COLO829 (cell line): ENCODE data around the gene PCOLCE2.

Experiments used
- DNase-seq: peaks from one replicate; pipeline ENCODE4 v3.0.0; 2012; ENCODE audit warnings: low spot score

Gene PCOLCE2

GRCh38 chr3:142888481-142889211, at the start of gene PCOLCE2:
Gene PCOLCE2 (minus strand): TSS chr3:142889083. CDS start chr3:142888896, 187 bp downstream.
- peak; percentile 51 for DNase-seq

DNA sequence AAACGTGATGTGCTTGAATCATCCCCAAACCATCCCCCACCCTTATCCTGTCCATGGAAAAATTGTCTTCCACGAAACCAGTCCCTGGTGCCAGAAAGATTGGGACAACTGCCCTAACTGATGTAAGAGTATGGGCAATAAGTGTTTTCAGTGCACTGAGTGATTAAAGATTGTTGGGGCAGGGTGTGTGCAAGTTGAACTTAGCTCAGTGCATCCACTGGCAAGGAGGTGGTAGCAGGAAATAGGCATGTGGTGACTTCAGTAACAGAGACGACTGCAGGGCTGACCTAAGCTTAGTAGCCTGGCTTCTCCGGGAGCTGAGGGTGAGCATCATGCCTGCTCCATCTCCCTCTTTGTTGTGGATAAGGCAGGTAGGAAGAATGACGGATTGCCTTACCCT, 47.1 kb upstream of the PCOLCE2 start:
- no peak for DNase-seq

- DNase-seq, result no peak
Observed at GRCh38 chr3:142934887-142935269, 46.0 kb upstream of the PCOLCE2 start.

DNA sequence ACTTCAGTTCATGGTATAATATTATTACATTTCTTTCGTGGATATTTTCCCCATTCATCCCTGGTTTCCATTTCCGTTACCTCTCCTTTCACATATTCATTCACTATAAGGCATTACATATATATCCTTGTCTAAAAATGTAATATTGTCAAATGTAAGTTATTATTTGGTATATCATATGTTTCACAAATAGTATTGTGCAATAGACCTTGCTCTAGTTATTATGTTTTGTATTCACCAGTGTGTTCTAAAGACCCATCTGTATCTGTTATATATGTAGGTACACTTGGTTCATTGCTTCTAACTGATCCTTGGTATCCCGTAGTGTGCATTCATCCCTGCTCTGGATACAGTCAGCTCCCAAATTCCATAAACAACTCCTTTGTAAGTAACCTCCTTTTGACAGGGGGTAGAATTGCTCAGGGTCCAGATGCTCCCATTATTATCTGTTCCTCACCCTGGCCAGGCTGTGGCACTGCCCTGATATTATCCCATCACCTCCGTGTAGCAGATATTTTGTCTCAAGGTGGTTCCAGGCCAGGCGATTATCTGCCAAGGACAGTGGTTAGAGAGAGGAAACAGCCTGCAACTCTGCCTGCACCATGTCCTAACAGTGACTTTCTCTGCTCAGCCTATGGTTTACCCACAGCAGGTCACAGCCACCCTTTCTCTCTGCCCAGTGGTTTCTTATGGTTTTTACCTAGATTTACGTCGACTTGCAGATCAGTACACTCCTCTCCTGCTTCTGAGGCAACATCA, 45.4 kb upstream of the PCOLCE2 start:
- no peak for DNase-seq

GRCh38 chr3:142931222-142931621, 42.3 kb upstream of the PCOLCE2 start:
- DNase-seq, result no peak

GRCh38 chr3:142930463-142930862, 41.6 kb upstream of the PCOLCE2 start:
- no peak for DNase-seq

DNA sequence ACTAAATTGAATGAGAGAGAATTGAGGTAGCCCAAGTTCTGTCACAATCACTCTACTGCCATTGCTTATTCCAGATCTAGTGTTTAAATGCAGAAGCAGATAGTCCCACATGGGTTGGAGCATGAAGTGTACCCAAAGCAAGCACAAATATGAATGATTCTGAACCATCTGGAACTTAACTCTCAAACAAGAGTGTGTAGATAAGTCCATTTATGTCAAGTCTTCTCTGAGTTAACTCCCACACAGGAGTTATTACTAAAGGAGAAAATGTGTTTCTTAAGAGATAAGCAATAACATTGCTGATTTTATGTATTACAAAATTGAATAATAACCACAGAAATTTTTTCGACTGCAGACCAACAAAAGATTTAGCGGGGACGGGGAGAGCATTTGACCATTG, 41.0 kb upstream of the PCOLCE2 start:
- DNase-seq, result no peak

DNA sequence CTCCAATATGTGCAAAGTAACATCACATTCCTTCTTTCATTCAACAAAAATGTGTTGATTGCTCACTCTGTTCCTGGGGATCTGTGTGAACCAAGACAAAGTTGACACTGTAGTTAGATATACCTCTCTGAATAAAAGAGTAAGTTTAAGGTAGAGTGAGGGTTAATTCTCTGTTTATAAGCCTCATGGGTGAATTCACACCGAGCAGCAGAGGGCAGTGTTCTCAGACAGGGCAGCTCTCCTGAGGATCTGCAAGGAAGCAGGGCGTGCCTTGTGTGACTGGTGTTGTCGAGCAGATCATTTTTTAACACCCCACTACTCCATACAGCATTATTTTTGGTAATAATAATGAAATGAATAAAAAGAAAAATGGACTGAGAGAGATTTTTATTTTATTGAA, 40.2 kb upstream of the PCOLCE2 start:
- DNase-seq, result peak; percentile 90

DNA sequence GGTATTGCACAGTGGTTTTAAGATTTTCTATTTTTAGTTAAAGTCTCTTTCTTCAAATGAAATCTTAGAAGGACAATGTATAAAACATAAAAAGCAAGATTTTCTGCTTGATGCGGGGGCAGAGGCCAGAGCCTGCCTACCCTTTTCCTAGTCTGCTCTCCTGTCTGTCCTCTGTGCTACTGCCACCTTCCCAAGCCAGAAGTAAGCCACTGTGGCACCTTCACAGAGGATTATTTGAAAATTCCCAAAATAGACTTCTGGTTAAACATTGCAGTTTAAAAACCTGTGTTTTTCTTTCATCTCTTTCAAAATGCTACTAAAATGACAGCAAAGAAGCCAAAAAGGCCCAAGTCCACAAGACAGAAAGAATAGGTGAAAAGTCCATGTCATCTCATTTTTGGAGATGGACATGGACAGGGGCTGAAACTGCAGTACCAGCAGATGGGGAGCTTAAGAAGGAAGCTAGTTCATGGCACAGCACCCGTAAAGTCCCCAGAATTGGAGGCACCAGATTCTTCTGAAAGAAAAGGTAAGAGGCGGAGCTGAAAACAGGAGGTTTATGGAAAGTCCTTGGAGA, 37.6 kb upstream of the PCOLCE2 start:
- DNase-seq, result no peak

DNA sequence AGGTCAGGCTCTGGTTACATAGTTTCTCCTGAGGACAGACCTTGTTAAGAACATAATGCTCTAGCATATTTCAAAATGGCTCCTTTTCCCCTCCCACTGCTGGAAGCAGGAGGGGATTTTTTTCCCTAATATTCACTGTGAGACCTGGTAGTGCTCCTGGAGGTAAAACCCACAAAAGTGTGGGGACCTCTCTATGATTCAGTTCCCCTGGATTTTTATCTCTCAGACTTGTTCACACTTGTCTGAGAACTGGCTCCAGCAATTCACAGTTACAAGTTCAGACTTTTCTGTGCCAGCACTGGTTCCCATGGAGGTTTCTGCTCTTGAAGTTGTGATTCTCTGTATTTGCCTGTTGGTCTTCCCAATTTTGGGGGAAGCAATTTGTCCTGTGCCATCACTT, 36.3 kb upstream of the PCOLCE2 start:
- DNase-seq, result no peak

- DNase-seq, result no peak
Observed at GRCh38 chr3:142923694-142924093, 34.8 kb upstream of the PCOLCE2 start.

- no peak for DNase-seq
Observed at GRCh38 chr3:142916605-142917004, 27.7 kb upstream of the PCOLCE2 start.

DNA sequence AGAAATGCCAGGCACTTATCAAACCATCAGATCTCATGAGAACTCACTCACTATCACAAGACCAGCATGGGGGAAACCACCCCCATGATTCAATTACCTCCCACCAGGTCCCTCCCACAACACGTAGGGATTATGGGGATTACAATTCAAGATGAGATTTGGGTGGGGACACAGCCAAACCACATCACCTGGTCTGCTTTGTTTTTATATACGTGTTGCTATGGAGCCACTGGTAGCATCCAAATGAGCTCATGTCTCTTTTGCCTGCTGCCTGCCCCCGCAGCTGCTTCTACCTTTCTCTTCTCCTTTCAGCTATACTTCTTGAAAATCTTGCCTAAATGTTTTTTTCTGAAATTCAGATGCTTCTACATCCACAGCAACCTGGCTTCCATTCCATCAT, 26.8 kb upstream of the PCOLCE2 start:
- no peak for DNase-seq

GRCh38 chr3:142914286-142914811, 25.5 kb upstream of the PCOLCE2 start:
- DNase-seq, result no peak

DNA sequence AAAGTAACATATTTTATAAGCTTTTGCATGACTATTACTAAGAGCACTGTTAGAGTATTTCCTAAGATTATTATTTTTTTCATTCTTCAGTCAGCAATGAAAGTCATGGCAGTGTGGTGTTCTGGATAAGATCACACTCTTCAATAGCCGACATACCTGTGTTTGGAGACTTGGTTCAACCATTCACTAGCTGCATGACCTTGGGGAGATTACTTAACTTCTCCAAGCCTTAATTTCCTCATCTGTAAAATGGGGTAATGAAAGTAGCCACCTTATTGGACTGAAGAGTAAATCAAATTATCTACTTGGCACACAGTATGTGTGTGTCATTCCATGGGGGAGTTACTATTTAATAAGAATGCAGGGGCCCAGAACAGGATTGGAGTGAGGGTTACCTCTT, 24.5 kb upstream of the PCOLCE2 start:
- DNase-seq, result no peak

DNA sequence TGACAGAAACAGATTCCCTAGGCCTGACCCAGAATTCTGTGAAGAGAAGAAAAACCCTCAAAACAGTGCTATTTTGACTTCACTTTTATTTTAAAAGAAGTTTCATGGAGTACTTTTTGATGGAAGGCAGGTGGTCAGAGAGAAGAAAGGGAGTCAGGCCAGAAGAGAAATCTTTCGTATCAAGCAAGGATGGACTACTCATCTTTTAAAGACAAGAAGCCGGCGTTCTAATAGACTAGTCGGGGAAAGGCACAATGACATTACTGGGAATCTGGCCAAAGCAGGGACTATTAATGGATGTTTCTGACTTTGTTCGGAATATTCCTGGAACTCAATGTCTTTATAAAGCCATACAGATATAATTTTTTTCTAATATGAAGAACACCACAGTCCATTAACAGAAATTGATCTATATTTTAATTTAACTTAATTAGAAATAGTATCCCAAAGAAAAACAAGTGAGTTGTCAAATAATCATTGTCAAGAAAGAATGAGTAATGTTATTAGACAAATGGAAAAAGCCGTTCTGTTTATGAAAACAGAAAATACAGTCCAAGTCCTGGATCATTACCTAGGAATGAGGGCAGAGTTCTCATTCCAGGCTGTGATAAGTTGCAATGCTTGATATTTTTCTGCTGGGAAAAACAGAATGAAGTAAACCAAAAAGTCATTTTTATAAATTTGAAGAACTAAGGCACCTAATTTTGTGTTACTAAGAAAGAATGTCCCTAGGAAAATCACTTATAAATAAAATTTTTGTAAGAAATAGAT, 23.7 kb upstream of the PCOLCE2 start:
- no peak for DNase-seq

- no peak for DNase-seq
Observed at GRCh38 chr3:142910280-142910679, 21.4 kb upstream of the PCOLCE2 start.

DNA sequence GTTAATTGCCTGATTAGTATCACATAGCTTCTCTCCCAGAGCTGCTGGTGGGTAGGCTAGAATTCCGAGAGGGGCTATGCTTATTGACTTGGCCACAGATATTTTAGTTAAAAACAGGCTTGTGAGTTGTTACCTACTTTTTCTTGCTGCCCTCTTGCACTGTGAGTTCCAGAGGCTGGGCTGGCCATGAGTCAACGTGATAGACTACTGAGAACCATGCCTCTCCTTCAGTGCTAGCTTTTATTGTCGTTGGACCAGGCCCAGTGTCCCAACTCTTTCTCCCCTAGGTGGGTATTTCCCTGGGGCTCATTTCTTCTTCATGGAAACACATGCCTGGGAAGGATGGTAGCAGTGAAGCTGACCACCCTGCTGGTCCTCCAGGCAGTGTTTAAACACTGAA, 20.4 kb upstream of the PCOLCE2 start:
- DNase-seq, result no peak

DNA sequence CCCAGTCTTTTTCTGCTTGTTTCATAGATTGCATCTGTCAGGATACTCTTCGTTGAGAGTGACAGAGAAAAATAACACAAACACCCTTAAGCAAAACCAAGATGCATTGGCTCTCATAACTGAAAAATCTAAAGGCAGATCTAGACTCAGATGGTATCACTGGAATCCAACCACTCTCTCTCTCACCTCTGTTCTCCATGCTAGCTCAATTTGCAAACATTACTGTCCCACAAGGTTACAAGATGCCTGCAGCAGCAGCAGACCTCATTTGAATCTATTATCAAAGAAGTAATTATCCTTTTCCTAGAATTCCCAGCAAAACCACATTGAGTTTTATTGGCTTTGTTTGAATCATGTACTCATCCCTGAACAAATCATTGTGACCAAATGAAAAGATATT, 19.1 kb upstream of the PCOLCE2 start:
- DNase-seq, result no peak

DNA sequence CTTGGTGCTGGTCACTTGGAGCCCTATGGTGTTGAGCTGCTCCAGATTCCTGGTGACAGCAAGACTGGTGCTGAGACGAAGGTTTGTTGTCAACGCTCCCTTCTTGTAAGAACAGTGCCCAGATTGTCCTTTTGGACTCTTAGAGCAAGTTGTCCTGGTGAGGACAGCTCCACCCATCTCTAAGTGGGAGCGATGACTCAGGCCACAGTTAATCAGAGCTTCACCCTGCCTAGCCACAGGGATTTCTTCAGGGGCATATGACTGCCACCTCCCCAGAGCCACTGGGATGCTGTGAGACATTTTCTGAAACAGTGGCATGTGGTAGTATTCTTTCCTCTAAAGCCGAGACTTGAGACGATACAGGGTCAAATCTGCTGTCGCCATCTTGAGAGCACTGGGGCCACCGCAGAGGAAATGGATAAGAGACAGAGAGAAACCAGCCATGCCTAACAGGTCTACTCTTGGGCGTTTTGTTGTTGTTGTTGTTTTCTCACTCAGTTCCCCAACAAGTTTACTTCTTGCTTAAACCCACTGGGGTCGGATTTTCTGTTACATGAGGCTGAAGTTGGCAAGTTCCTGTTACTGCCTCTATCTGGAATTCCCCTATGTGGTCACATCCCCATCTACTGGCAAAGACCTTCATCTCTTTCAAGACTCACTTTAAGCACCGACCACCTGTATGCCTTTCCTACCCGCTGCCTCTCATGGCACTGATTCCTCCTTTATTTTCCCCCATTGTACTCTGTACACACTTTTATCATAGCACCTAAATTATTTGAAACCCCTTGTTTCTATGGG, 16.0 kb upstream of the PCOLCE2 start:
- peak; percentile 71 for DNase-seq

- DNase-seq, result no peak
Observed at GRCh38 chr3:142902356-142902755, 13.5 kb upstream of the PCOLCE2 start.
